WERI-Rb-1 (cell line): ENCODE measurements around the gene NECTIN1.
A peak's percentile ranks its signal among the peaks of the same experiment; 100 is the strongest.

Source experiments
- DNase-seq: peaks from one replicate; pipeline ENCODE4 v3.0.0-alpha.2; 2020
- H3K27ac ChIP-seq: fragments of 250-450 bp; sonication (Bioruptor Pico); 2 replicates; pipeline ENCODE4 v1.5.1; 2020; ENCODE audit warnings: mild to moderate bottlenecking, moderate library complexity
- H3K27me3 ChIP-seq: fragments of 250-450 bp; sonication (Bioruptor Pico); 2 replicates; pipeline ENCODE4 v1.5.1; 2021; ENCODE audit warnings: mild to moderate bottlenecking, low read depth, moderate library complexity; ENCODE audit not compliant: insufficient read depth, severe bottlenecking
- H3K36me3 ChIP-seq: fragments of 250-450 bp; sonication (Bioruptor Pico); 2 replicates; pipeline ENCODE4 v1.5.1; 2020; ENCODE audit warnings: mild to moderate bottlenecking, moderate library complexity
- H3K4me3 ChIP-seq: 2 replicates; pipeline ENCODE4 v1.5.1; 2011; ENCODE audit warnings: low read depth, mild to moderate bottlenecking, control low read depth, low read length
- H3K9me3 ChIP-seq: fragments of 250-450 bp; sonication (Bioruptor Pico); 2 replicates; pipeline ENCODE4 v1.5.1; 2021; ENCODE audit warnings: mild to moderate bottlenecking, moderate library complexity; ENCODE audit not compliant: severe bottlenecking
- TF ChIP-seq, protein P1 (sequence below): IDR thresholded peaks from 2 replicates; pipeline ENCODE4 v1.5.1; 2011; ENCODE audit warnings: low read depth, mild to moderate bottlenecking, control low read depth, inconsistent platforms, low read length

NECTIN1 gene

DNA sequence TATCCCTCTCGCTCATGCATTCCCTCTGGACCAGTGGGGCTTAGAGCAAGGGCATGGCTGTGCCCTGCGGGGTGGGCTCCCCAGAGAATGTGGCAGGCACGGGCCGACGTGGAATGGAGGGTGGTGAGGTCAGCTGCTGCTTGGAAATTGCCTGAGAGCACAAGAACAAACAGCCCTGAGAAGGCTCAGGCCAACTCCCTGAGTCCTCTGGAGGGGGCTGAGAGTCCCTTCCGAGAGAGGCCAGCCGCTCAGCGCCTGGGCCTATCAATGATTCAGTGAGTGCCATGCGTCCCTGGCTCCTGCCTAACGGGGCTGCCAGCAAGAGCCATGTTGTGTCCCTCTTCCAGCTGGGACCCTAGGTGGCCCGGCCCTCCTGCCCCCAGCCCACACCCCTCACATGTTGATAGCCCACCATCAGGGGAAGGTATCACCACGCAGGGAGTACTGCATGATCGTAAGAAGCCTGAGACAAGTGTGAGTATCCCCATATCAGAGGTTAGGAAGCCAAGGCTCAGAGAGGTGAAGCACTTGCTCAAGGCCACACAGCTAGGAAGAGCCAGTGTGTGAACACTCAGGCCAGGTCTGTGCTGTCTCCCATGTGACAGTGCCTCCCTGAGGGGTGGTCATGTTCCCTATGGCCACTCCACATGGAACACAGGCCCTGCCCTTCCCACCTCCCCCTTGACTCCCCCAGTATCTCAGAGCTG is 55.8 kb downstream of the NECTIN1 start:
- Histone ChIP-seq H3K27ac (peak overlapping the region; percentile 33; the same call in 1 of the 2 replicates), H3K9me3 (no peaks in the 10 kb centered on the region)

DNA sequence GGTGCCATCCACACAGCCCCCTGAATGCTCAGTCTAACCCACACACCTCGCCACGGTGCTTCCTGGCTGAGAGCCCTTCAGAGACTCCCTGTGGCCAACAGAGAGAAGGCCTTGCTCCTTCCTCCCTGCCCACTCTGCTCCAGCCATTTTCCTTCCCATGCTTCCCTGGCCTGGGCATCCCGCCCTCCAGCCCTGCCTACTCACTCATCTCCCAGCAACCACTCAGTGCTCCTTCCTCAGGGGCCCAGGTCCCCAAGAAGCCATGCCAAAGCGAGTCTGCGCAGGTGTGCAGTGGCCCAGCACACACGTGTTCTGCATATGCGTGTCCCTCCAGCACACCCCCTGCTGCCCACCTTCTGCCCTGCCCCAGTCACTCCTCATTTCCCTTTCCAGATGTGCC is 56.4 kb downstream of the NECTIN1 start:
- DNase-seq: no peak
- Histone ChIP-seq H3K27ac (no peak overlapping the region), H3K36me3 (peaks cover 56% of the 10 kb centered on the region), H3K4me3 (no peak overlapping the region), H3K27me3 (no peaks in the 10 kb centered on the region), H3K9me3 (no peaks in the 10 kb centered on the region)
- TF ChIP-seq, protein P1, sequence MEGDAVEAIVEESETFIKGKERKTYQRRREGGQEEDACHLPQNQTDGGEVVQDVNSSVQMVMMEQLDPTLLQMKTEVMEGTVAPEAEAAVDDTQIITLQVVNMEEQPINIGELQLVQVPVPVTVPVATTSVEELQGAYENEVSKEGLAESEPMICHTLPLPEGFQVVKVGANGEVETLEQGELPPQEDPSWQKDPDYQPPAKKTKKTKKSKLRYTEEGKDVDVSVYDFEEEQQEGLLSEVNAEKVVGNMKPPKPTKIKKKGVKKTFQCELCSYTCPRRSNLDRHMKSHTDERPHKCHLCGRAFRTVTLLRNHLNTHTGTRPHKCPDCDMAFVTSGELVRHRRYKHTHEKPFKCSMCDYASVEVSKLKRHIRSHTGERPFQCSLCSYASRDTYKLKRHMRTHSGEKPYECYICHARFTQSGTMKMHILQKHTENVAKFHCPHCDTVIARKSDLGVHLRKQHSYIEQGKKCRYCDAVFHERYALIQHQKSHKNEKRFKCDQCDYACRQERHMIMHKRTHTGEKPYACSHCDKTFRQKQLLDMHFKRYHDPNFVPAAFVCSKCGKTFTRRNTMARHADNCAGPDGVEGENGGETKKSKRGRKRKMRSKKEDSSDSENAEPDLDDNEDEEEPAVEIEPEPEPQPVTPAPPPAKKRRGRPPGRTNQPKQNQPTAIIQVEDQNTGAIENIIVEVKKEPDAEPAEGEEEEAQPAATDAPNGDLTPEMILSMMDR: no peak

More for the DNA sequence above, 55.8 kb downstream of the NECTIN1 start:
- H3K27me3 ChIP-seq: no peaks in the 10 kb centered on the region
- no peak overlapping the region for H3K4me3 ChIP-seq
- DNase-seq: no peak
- peaks cover 60% of the 10 kb centered on the region for H3K36me3 ChIP-seq
- TF ChIP-seq, protein P1: no peak

DNA sequence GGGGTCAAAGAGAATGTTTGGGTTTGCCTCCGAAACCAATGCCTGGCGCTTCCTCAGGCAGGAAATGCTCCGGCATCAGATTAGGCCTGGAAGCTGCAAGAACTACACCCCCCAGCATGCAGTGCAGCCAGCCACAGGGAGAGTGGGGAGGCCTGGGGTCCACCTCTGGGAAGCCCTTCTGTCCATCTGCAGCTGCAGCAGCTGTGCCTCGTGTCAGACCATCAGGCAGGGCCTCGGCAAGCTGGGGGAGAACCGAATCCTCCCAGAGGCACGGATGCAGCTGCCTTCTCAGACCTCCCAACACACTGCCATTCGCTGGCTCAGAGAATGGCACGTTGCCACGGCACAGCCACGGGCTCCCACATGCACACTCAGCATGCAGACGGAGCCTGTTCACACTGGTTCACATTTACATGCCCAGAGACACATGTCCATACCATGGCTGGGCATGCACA is 57.4 kb downstream of the NECTIN1 start:
- no peak overlapping the region for H3K27ac ChIP-seq
- no peak for DNase-seq
- TF ChIP-seq, protein P1: no peak
- H3K9me3 ChIP-seq: no peaks in the 10 kb centered on the region
- peaks cover 46% of the 10 kb centered on the region for H3K36me3 ChIP-seq
- no peaks in the 10 kb centered on the region for H3K27me3 ChIP-seq
- no peak overlapping the region for H3K4me3 ChIP-seq

DNA sequence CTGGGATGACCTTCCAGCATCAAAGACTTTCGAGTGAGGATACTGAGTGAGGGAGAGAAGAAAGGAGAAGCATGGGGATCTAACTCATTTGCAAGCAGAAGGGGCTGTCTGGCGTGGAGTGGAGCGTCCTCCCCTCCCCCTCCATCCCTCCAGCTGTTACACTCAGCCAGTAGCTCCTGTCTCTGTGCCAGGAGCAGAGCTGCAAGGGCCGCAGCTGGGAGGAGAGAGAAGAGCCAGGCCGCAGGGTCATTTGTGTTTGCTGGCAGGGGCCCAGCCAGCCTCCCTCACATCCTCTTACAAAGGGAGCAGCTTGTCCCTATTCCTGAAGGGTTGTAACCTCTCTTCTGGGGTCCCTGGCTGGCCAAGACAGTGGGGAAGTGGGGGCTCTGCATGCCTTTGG is 57.9 kb downstream of the NECTIN1 start:
- Histone ChIP-seq H3K36me3 (peaks cover 40% of the 10 kb centered on the region), H3K27ac (no peak overlapping the region), H3K4me3 (no peak overlapping the region), H3K27me3 (no peaks in the 10 kb centered on the region), H3K9me3 (no peaks in the 10 kb centered on the region)
- no peak for DNase-seq
- TF ChIP-seq, protein P1: no peak

DNA sequence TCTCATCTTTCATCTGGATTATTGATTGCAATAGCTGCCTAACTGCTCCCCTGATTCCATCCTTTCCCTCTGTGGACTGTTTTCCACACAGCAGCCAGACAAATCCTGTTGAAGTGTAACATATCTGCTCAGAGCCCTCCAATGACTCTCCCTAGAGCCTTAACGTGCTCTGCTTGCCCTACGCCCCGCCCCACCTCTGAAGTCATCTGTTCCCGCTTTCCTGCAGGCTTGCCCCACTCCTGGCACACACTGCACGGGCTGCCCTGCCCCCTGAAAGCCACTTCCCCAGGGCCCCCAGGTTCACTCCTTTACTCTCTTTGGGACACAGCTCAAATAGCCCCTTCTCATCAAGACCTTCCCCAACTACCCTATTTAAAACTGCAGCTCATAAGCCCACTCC is 59.5 kb downstream of the NECTIN1 start:
- no peak overlapping the region for H3K4me3 ChIP-seq
- no peaks in the 10 kb centered on the region for H3K9me3 ChIP-seq
- H3K27ac ChIP-seq: no peak overlapping the region
- DNase-seq: no peak
- peaks cover 31% of the 10 kb centered on the region for H3K36me3 ChIP-seq
- H3K27me3 ChIP-seq: no peaks in the 10 kb centered on the region
- TF ChIP-seq, protein P1: no peak

DNA sequence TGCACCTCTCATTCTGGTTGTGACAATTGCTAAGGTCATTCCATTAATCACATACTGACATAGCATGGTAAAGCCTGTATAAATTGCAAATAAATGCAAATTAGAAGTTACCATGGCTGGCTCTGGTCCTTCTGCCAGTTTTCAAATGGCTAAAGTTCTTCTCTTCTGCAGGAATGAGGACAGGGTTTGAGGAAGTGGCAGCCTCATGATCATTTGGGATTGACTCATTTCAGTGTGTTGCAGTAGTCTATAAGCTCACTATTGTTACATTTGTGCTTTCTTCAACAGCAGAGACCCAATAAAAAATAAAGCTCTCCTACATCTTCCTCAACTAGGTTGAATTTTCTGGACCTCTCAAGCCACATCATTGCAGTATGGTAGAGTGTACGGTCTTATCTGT is 60.3 kb downstream of the NECTIN1 start:
- DNase-seq: no peak
- H3K36me3 ChIP-seq: peaks cover 23% of the 10 kb centered on the region
- no peaks in the 10 kb centered on the region for H3K27me3 ChIP-seq
- TF ChIP-seq, protein P1: no peak
- no peak overlapping the region for H3K27ac ChIP-seq
- no peaks in the 10 kb centered on the region for H3K9me3 ChIP-seq
- no peak overlapping the region for H3K4me3 ChIP-seq
